Lower leg skin (tissue), 4 donors: Measurements from ENCODE around the gene SGCG. TPM values are rescaled to one million over a fixed set of nuclear protein-coding genes. Genes with fewer than 3 reads are reported as not detected.

Experiments
- DNase-seq, 2 donors: peaks; one replicate each; pipeline ENCODE4 v3.0.0-alpha.2; 2019; ENCODE audit warnings: low spot score in 2 of 2
- H3K4me3 ChIP-seq: fragments of 200-600 bp; sonication (generic); 2 replicates; pipeline ENCODE4 v1.5.1; 2017; ENCODE audit warnings: mild to moderate bottlenecking, low read depth; ENCODE audit not compliant: poor library complexity, severe bottlenecking
- POLR2A ChIP-seq, 2 donors: fragments of 450-650 bp; IDR thresholded peaks; one replicate each; pipeline ENCODE4 v1.6.1; 2016 to 2017; ENCODE audit warnings: antibody characterized with exemption in 2 of 2, mild to moderate bottlenecking in 1 of 2, moderate library complexity in 1 of 2
- WGBS, 2 donors: methylation state at CpG; one replicate each; pipeline ENCODE4 v1.1.5; 2018; 5-methylcytosine and 5-hydroxymethylcytosine counted together
- intact Hi-C: fragments of 100-400 bp; cut with DNase I; formaldehyde crosslinking; loops from one replicate; pipeline ENCODE4 v1.15.0; 2023; ENCODE audit warnings: low total_unique reads
- total RNA-seq, 4 donors: library from RNA; depleted of rRNA; stranded (reverse); fragments of >200 nt; gene quantifications; one replicate each; pipeline ENCODE4 v1.1.0, GENCODE V29; 2016
- TF ChIP-seq, protein P1 (sequence below), 3 donors: fragments of 450-650 bp; IDR thresholded peaks; one replicate each; pipeline ENCODE4 v1.5.1; 2016; ENCODE audit warnings: antibody characterized with exemption in 3 of 3, mild to moderate bottlenecking in 3 of 3, moderate library complexity in 2 of 3

The SGCG gene
- total RNA-seq, 4 donors from 2014 or later = 0.72 to 2.3 (median 0.90) TPM

DNA sequence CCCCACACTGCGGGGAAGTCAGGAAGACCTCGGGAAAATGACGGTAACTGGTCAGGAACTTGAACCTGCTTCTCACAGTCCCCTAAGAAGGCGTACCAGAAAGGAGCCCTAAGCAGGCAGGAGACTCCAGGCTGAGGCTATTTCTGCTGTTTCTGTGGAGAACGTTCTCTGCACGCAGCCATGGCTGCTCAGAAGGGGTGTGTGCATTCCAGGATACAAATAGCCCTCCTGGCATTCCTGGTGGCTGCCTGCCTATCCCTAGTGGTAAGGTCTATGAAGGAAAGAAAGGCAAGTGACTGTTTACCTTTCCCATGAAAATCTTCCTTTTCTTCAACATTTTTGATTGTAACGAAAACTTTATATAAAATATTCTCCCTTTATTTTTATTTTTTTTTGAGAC is 2.5 kb downstream of the SGCG start:
- intact Hi-C loops = no loop called here
- TF ChIP-seq, protein P1, sequence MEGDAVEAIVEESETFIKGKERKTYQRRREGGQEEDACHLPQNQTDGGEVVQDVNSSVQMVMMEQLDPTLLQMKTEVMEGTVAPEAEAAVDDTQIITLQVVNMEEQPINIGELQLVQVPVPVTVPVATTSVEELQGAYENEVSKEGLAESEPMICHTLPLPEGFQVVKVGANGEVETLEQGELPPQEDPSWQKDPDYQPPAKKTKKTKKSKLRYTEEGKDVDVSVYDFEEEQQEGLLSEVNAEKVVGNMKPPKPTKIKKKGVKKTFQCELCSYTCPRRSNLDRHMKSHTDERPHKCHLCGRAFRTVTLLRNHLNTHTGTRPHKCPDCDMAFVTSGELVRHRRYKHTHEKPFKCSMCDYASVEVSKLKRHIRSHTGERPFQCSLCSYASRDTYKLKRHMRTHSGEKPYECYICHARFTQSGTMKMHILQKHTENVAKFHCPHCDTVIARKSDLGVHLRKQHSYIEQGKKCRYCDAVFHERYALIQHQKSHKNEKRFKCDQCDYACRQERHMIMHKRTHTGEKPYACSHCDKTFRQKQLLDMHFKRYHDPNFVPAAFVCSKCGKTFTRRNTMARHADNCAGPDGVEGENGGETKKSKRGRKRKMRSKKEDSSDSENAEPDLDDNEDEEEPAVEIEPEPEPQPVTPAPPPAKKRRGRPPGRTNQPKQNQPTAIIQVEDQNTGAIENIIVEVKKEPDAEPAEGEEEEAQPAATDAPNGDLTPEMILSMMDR (IDR thresholded peaks at IDR 0.05) = no peak
- TF ChIP-seq POLR2A (IDR thresholded peaks at IDR 0.05) = no peak
- no peak overlapping the region for H3K4me3 ChIP-seq
- WGBS, 2 donors = 76 to 91% methylated on average over 7 of the region's 7 CpGs
- DNase-seq = no peak

DNA sequence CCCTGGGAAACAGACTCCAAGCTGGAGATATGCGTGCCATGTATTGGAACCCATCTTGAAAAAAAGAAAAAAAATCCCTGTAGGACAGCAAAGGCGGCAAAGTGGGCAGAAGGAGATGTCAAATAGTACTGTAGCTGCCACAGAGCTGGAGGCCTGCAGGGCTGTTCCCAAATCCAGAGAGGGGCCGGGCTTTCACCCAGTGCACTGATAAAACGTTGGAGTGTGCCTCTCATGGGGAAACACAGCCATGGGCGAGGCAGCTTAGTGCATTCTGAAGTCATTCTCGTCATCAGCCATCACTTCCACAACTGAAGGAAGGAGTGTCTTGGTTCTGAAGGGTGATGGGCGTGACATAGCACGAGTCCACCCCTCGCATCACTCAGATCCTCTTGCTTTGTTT is 4.8 kb downstream of the SGCG start:
- 88 to 94% methylated on average over 9 of the region's 9 CpGs for WGBS, 2 donors
- H3K4me3 ChIP-seq = no peak overlapping the region
- DNase-seq = no peak
- intact Hi-C loops = no loop called here
- TF ChIP-seq, protein P1 (IDR thresholded peaks at IDR 0.05) = no peak
- no peak for TF ChIP-seq POLR2A (IDR thresholded peaks at IDR 0.05)

DNA sequence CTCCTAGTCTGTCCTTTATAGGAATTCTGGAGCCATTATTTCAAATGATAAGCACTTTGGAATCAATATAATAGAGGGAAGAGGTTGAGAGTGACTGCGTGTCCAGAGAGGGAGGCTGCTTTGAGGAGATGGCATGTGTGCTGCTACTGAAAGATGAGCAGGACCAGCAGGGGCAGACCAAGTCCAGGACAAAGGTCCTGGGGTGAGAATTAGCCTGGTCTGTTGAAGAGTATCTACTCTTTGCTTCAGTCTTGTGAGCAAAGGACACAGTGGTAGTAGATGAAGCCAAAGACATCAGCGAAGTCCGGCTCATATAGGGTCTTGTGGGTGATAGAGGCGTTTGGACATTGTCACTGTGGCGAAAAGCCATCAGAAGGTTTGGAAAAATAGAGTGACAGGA is 21.1 kb downstream of the SGCG start:
- H3K4me3 ChIP-seq = no peak overlapping the region
- DNase-seq = no peak
- intact Hi-C loops = no loop called here
- no peak for TF ChIP-seq POLR2A (IDR thresholded peaks at IDR 0.05)
- TF ChIP-seq, protein P1 (IDR thresholded peaks at IDR 0.05) = no peak
- WGBS, 2 donors = 93% methylated on average over 5 of the region's 5 CpGs

DNA sequence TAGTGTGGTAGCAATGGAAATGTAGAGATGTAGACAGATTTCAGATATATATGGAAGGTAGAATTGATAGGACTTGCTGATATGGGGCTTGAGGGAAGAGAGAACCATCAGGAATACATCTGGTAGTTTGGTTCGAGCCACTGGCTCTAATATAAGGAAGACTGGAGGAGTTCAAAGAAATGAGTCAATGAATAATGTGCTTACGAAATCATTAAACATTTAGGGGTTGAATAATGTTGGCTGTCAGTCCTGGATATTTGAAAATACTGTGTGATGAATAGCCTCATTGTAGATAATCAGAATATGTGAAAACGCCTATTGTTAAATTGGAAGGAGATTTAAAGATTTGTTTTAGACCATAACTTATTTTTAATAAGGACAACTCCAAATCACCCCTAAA is 21.6 kb downstream of the SGCG start:
- no peak overlapping the region for H3K4me3 ChIP-seq
- WGBS, 2 donors = 27 to 37% methylated on average over 3 of the region's 3 CpGs
- intact Hi-C loops = no loop called here
- no peak for DNase-seq
- TF ChIP-seq POLR2A (IDR thresholded peaks at IDR 0.05) = no peak
- TF ChIP-seq, protein P1 (IDR thresholded peaks at IDR 0.05) = no peak

DNA sequence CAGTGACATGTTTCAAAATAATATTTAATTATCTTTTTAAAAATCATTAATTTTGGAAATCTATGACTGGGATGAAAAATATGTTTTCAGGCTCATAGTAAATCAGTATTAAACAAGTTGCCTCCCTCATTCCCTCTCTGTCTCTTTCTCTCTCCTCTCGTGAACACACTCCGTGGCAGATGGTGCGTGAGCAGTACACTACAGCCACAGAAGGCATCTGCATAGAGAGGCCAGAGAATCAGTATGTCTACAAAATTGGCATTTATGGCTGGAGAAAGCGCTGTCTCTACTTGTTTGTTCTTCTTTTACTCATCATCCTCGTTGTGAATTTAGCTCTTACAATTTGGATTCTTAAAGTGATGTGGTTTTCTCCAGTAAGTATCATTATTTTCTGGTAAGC is 22.7 kb downstream of the SGCG start:
- TF ChIP-seq, protein P1 (IDR thresholded peaks at IDR 0.05) = no peak
- no peak for TF ChIP-seq POLR2A (IDR thresholded peaks at IDR 0.05)
- H3K4me3 ChIP-seq = no peak overlapping the region
- intact Hi-C loops = no loop called here
- no peak for DNase-seq
- 76 to 81% methylated on average over 5 of the region's 5 CpGs for WGBS, 2 donors

DNA sequence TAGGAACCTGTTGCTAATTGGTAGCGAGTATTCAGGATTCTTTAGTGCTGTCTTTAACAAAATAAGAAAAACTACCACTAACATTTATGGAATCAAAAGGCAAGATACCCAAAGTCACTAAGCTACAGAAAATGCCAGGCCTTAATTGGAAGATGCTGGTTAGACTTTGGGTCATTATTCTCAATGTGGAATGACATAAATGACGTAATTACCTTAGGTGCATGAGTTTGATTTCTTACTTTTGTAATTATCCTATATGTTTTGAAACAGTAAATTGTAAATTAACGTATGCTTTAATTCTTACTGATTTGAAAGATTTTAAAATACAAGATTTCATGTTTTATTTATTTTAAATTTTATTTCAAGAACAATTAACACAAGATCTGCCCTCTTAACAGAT is 25.0 kb downstream of the SGCG start:
- no peak overlapping the region for H3K4me3 ChIP-seq
- WGBS, 2 donors = 88 to 94% methylated on average over 3 of the region's 3 CpGs
- intact Hi-C loops = no loop called here
- TF ChIP-seq, protein P1 (IDR thresholded peaks at IDR 0.05) = no peak
- no peak for DNase-seq
